HG02943 (cell line): ENCODE measurements around the gene RNF187.

ENCODE experiments used
- ATAC-seq: cut with Tn5 transposase; IDR thresholded peaks from one replicate; pipeline ENCODE4 v1.9.1; 2021; ENCODE audit warnings: mild to moderate bottlenecking, low read depth, moderate library complexity; ENCODE audit not compliant: unreplicated experiment

Gene RNF187

DNA sequence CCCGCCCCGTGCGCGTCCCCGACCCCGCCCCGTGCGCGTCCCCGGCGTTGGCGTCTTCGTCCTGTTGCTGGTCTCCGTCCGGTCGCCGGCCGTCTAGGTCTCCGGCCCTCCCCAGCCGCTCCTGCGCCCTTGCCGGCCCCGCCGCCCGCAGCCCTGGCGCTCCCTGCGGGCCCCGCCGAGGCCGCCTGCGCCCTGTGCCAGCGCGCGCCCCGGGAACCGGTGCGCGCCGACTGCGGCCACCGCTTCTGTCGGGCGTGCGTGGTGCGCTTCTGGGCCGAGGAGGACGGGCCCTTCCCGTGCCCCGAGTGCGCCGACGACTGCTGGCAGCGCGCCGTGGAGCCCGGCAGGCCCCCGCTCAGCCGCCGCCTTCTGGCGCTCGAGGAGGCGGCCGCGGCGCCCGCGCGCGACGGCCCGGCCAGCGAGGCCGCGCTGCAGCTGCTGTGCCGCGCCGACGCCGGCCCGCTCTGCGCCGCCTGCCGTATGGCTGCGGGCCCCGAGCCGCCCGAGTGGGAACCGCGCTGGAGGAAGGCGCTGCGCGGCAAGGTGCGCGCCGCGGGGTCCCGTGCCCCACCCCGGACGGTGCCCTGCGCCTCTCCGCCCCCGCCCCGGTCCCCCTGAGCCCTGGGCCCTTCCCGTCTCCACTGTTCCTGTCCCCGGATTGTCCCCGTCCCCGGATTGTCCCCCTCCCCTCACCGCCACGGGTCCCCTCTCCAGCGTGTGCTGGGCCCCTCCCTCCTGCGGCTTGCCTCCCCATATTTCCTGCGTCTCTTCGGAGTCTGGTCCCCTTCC is at the start of gene RNF187:
TSS of gene RNF187 (plus strand) at position 47 of the 789 bp plus-strand sequence.
- peak; percentile 70 for ATAC-seq

DNA sequence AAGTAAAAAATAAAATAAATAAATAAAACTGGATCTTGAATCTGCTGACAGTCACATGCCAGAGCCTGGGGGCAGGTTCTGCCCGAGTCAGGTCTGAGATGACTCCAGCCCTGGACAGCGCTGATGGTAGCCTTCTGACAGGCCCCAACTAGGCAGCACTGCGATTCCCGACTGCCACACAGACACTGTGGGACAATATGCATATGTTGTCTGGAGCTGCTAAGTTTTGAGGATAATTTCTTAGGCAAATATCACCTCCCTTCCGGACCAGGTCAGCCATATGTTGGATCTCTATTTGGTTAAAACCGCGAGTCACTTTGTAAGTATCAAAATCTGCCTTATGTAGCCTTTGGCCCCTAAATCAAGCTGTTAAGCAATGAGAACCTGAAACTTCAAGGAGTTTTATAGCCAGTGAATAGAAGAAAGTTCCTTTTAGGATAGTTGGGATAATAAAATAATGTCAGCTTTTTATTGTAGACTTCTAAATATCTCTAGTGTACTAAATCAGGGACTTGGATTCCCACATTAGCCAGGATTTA is 49.7 kb upstream of the RNF187 start:
- ATAC-seq = no peak

DNA sequence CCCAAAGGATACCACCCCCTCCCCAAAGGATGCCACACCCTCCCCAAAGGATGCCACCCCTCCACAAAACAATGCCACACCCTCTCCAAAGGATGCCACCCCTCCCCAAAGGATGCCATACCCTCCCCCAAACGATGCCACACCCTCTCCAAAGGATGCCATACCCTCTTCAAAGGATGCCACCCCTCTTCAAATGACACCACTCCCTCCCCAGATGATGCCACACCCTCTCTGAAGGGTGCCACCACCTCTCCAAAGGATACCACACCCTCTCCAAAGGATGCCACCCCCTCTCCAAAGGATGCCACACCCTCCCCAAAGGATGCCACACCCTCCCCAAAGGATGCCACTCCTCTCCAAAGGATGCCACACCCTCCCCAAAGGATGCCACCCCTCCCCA is 48.9 kb upstream of the RNF187 start:
- no peak for ATAC-seq

DNA sequence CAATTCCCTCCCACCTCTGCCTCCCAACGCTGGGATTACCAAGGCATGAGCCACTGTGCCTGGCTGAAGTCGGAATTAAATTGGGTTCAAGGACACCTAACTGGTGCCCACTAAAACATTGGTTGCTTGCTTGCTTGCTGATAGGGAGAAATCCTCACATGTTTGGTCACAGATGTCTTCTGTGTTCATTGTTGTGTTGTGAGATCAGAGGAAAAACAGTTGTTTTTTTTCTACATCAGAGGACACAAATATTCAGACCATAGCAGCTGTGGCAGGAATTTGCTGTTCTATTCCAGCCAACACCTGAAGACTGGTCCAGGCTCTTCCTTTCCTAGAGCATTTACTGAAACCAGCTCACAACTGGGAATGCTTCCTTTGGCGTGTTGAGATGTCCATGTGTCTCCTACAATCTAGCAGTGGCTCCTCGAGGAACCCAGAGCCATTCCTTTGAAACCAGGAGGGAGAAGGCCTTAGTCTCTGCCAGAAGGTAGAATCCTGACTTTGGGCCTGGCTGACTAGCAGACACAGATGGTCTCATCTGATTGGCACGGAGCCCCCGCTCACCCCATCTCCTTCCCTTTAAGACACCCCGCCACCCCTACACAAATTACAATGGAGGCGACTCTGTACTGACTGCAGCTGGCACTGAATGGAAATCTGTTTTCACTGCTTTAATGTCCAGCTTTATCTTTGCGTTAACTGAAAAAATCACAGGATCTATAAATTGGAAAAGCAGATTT is 46.3 kb upstream of the RNF187 start:
- no peak for ATAC-seq

DNA sequence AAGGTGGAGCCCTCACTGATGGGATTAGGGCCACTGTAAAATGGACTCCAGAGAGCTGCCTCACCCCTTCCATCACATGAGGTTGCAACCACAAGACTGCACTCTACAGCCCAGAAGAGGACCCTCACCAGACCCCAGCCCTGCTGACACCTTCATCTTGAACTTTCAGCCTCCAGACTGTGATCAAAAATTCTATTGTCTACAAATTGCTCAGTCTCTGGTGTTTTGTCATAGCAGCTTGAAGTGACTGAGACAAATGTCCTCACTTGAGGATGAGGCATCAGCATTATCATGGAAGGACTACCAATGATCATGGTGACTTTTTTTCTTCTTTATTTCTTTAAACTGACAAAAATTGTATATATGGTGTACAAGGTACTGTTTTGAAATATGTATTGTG is 43.8 kb upstream of the RNF187 start:
- no peak for ATAC-seq

DNA sequence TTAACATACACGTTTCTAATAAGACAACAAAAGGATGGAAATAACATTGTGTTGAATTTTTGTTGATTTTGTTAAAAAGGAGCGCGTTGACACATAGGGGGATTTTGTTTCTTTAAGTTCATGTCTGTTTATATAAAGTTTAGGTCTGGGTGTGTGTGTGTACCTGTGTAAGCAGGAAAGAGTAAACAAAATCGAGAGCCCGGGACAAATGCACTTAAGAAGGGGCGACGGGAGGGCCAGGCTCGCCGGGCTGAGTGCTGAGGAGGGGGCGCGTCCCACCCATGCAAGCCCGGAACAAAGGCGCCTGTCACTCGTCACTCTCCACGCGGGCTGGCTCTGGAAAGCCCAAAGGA is 41.7 kb upstream of the RNF187 start:
- no peak for ATAC-seq

DNA sequence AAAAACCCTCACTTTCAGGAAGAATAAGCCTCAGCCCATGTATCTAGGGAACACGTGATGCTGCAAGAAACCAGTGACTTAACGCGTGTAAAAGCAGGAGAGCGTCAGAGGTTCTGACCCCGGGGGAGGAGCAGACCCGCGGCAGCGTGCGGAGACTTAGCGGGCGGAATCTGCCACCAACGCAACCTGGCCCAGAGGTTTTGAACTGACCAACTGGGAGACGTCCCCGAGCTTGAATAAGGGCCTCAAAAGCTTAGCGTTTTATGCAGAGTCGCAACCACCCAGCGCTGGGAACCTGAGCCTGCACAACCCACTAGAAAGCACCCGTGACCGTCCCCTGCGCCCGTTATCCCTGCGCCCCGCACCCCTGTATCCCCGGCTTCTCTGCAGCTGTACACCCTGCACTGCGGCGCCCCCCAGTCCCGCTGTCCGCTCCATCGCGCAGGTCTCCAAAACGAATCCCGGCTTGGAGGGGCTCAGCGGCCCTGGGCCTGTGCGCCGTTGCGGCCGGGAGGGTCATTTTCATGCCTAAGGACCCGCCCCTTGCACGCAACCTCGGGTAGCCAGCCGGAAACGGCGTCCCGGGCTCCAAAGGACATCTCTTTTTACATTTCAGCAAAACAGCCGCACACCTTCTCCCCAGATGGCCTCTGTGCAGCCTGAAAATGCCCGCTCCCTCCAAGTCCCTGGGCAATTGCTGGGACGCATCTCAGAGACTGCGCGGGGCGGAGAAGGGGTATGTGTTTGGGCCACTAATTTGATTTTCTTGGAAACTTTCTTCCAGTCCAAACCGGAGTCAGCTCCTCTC is 41.1 kb upstream of the RNF187 start:
- no peak for ATAC-seq

DNA sequence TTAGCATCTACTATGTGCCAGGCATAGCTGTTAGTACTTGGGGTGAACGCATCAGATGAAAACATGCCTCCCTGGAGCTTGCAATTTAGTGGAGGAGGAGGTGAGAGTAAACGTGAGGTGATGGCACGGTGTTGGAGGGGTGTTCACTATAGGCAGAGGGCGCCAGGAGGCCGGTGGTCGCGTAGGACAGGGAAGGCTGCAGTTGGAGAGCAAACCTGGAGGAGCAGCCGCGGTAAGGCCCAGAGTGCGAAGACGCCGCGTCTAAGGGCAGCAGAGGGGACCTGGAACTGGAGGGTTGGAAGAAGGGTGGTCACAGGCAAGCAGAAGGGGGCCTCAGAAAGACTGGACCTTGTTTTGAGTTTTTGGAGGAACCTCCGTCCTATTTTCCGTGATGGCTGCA is 40.3 kb upstream of the RNF187 start:
- no peak for ATAC-seq

DNA sequence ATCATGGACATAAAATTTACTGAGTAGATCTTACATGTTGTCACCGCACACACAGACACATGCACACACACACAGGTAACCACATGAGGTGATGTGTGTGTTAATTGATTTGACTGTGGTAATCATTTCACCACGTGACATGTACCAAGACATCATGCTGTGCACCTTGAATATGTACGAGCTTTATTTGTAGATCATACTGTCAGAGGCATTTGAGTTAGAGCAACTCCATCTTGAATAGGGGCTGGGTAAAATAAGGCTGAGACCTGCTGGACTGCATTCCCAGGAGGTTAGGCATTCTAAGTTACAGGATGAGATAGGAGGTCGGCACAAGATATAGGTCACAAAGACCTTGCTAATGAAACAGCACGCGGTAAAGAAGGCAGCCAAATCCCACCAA is 38.8 kb upstream of the RNF187 start:
- ATAC-seq = no peak

DNA sequence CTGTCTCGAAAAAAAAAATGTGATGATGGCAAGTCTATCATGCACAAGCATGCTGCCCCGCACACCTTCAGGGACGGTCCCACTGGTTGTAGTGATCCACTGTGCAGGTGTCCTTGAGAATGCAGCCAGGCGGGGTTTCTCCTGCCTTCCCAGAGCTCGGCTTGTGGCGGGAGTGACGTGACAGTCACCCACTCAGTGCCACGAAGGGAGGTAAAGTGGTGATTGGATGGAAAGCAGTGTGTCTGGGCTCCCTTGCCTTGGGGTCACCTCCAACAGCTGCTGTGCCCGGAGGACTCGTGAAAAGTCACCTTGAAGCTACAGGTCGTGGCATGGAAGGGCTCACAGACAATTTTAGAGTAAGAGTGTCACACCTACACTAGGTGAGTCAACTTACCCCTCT is 37.0 kb upstream of the RNF187 start:
- no peak for ATAC-seq

DNA sequence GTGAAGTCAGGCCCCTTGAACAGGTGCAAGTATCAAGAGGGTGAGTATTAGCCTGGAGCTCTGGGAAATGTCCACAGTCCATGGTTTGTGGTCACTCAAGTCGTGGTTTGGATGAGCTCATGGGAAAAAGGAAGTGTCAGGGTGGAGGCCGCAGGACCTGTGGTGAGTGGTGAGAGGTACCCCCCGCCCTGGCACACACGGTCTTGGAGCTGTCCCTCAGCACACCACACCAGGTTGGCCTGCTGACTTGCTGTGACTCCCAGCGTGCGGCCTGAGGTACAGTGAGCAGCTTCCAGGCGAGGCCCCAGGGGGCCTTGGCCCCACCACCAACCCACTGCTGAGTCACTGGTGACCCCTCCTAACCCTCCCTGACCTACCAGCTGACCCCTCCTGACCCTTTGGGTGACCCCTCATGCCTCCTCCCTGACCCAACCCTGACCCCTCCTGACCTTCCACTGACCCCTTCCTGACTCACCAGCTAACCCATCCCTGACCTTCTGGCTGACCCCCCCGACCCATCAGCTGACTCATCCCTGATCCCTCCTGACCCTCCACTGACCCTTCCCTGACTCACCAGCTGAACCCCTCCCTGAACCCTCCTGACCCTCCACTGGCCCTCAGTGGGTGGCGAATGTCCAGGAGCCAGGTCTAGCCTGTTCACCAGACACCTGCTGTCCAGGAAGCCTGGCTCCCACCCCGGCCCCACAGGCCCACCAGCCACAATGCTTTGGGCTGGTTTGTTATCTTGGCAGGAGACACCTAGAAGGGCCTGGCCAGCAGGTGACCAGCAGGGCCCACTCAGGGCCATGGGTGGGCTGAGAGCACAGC is 34.8 kb upstream of the RNF187 start:
- ATAC-seq = no peak

DNA sequence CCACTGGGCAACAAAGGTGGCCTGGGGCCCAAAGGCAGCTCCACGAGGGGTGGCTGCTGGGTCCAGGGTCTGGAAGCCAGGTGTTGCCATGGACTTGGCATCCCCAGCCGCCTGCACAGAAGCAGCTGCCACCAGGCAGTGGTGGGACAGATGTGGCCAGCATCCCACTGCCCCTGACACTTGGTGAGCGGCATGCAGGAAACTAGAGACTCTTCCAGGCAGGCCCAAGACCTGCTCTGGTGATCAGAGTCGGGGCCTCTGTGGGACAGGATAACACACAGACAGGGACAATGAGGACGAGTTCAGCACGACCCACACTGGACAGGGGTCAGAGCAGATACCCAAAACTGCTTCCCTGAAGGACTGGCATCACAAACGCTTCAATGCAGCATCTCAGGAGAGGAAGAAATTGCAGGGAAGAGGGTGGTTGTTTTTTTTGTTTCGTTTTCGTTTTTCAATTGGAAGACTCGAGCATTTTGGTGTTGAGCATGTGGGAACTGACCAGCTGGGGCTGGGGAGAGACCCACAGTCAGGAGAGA is 34.1 kb upstream of the RNF187 start:
- ATAC-seq = no peak

DNA sequence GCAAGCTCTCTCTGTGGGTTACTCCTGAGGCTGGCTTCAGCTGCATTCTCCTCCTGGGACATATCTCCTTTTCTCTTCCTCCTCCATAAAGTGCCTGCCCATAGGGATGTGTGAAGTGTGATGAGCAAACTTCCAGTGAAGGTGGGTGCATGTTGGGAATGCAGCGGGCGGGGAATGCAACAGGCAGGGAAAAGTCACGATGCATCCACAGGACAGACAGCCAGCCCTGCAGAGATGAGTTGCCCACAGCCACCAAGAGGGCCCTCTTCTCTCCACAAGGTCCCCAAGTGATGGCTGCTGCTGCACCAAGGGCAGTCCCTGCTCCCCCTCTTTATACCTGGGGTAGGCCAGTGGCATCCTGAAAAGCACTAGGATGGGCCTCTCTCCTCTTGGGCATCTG is 33.6 kb upstream of the RNF187 start:
- ATAC-seq = no peak

DNA sequence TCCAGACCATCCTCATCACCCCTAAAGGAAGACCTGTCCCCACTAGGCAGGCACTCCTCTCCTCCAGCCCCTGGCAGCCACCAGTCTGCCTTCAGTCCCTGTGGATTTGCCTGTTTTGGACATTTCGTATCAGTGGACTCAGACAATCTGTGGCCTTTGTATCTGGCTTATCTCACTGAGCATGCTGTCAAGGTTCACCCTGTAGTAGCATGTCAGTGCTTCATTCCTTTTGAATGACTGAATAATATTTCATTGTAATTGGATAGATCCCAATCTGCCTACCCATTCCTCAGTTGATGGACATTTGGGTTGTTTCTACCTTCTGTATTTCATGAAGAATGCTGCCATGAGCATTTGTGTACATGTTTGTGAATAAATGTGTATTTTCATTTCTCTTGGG is 32.9 kb upstream of the RNF187 start:
- no peak for ATAC-seq

DNA sequence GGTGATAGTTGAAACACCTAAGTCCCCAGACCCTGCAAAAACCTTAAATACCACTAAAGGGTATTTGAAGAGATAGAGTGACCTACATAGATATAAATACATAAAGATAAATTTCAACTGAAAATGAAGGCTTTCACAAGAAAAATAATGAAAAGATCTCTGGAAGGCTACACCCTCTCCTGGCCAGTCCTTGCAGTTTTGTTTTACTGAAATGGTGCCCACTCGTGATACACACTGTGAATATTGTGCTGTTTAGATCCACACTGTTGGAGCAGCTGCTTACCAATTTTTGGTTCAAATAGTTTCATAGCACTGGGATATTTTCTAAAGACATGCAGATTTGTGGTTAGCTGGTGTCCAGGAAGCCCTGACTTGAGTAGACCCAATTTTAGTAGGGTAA is 31.5 kb upstream of the RNF187 start:
- ATAC-seq = no peak

DNA sequence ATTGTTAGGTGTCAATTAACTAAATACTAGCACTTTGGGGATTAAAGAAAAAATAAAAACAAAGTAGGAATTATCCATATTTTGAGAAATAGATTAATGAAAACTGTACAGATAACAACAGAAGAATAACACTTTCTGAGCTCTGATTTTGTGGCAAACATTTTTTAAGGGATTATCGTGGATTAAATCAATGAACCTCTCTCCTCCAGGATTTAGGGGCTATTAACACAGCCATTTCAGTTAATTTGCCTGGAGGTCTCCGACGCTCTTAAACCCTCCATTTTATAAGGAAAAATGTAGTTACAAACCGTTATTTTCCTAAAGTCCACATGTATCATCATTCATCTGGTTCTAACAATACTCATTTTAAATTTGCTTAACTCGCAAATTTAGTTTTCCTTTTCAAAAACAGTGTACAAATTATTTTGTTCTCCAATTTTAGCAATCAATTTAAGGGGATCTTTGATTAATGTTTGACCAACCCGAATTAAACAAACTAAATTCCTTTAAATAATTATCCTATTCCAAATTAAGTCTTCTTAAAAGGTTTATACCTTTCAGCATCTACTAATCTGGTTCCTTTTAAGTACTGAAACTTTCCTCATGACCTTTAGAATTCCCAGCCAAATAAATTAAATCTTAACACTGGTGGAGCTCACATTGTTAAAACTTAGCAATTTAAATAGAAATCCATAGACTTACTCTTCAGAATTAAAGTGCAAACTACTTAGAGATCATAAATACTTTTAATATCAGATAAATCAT is 30.7 kb upstream of the RNF187 start:
- no peak for ATAC-seq

DNA sequence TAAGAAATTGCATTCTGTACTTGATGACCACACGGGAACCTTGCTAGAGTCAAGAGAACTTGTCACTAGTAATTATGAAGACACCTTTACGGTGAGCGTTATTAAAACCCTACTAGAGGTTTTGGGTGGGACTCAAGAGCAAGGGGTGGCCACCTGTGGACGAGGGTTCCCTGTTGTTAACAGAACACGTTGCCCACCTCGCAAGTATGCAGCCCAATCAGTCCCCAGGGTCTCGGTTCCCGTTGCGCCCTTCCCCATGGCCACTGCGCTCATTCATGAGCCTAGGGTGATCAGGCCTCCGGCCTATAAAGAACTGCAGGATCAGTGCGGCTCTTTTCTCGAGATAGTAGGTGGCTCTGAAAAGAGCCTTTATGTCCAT is 30.2 kb upstream of the RNF187 start:
- peak; percentile 10 for ATAC-seq

DNA sequence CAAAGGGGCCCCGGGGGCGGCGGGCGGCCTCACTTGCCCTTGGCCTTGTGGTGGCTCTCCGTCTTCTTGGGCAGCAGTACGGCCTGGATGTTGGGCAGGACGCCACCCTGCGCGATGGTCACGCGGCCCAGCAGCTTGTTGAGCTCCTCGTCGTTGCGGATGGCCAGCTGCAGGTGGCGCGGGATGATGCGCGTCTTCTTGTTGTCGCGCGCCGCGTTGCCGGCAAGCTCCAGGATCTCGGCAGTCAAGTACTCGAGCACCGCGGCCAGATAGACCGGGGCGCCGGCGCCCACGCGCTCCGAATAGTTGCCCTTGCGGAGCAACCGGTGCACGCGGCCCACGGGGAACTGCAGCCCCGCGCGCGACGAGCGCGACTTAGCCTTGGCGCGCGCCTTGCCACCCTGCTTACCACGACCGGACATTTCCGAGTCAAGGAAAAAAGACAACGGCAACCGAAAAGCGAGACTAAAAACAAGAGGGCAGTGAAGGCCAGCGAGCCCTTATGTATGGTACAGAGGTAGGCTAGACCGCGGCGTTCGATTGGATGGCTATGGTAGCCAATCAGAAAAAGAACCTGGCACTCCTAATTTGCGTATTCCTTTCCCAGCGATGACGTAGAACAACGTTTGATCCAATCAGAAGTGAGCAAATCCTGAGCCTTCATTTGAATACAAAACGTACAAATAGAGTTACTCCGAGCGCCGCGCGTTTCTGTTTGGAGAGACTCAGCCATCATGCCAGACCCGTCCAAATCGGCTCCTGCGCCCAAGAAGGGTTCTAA is 29.6 kb upstream of the RNF187 start:
- peak; percentile 87 for ATAC-seq
